K562 (cell line): ENCODE data around the gene ADAM8. TPM values are rescaled to one million over a fixed set of nuclear protein-coding genes. Genes with fewer than 3 reads are reported as not detected.

Experiments
- ATAC-seq: fragments of 200-7000 bp; cut with Tn5 transposase; 3 replicates; pipeline ENCODE4 v1.9.1; 2020; ENCODE audit warnings: moderate library complexity
- BruUV-seq: library from RNA; stranded (reverse); fragments of 400-500 nt; replicated peaks from 2 replicates; lab custom pipeline; 2021; lab: Mats Ljungman, UMichigan
- CTCF ChIA-PET: fragments of 300-600 bp; formaldehyde crosslinking; extraction: SDS; loops from one replicate; lab custom pipeline; 2021; ENCODE audit warnings: low intra/inter-chr PET ratio; lab: Yijun Ruan, JAX
- POLR2A ChIA-PET: fragments of 300-600, 350-650 bp; sonication (Branson Sonifier 250); formaldehyde crosslinking; extraction: SDS; loops from one replicate; lab custom pipeline; 2021; ENCODE audit warnings: antibody characterized with exemption, inconsistent platforms; lab: Yijun Ruan, JAX
- DNase-seq, 4 experiments: peaks; one replicate each; pipeline versions ENCODE4 v3.0.0 to v3.0.0-alpha.2; 2011 to 2018; ENCODE audit warnings: low spot score in 3 of 4, mixed read lengths in 3 of 4; ENCODE audit errors: extremely low read depth in 1 of 4
- FAIRE-seq: peaks from 2 replicates; lab custom pipeline; 2011; peaks lifted over from hg19 to GRCh38; lab: Jason Lieb, UNC
- H2AFZ ChIP-seq: 2 replicates; pipeline ENCODE4 v1.6.0; 2011; ENCODE audit warnings: low read depth, low read length, control low read depth, inconsistent platforms
- H3K27ac ChIP-seq: fragments of 200-600 bp; 3 replicates; pipeline ENCODE4 v1.8.0; 2011; ENCODE audit warnings: low read depth, mild to moderate bottlenecking, control low read depth, inconsistent platforms, low read length, moderate library complexity, mixed read lengths; ENCODE audit errors: extremely low read depth
- H3K27me3 ChIP-seq, 2 experiments: fragments of 300-600 bp in 1 of 2; 2 replicates in 1 of 2; 3 replicates in 1 of 2; pipeline versions ENCODE4 v1.6.0 to v1.8.0; 2011; ENCODE audit warnings: inconsistent platforms in 2 of 2, low read length in 2 of 2, mild to moderate bottlenecking in 1 of 2, mixed read lengths in 1 of 2, moderate library complexity in 1 of 2; ENCODE audit not compliant: control insufficient read depth in 2 of 2, insufficient read depth in 2 of 2
- H3K36me3 ChIP-seq: fragments of 300-600 bp; 3 replicates; pipeline ENCODE4 v1.8.0; 2011; ENCODE audit warnings: mild to moderate bottlenecking, low read length, inconsistent platforms; ENCODE audit not compliant: control insufficient read depth, insufficient read depth
- H3K4me1 ChIP-seq, 2 experiments: fragments of 200-600 bp in 1 of 2; replicated peaks in 1 of 2; 2 replicates in 1 of 2; 3 replicates in 1 of 2; pipeline versions ENCODE4 v1.5.1 to v1.8.0; 2011; ENCODE audit warnings: inconsistent platforms in 2 of 2, low read length in 2 of 2, mild to moderate bottlenecking in 1 of 2, mixed read lengths in 1 of 2, moderate library complexity in 1 of 2; ENCODE audit not compliant: control insufficient read depth in 2 of 2, insufficient read depth in 2 of 2
- H3K4me2 ChIP-seq: 2 replicates; pipeline ENCODE4 v1.6.1; 2011; ENCODE audit warnings: low read length, control low read depth, inconsistent platforms, mixed read lengths; ENCODE audit not compliant: insufficient read depth
- H3K4me3 ChIP-seq: fragments of 200-600 bp; sonication (generic), shearing (Covaris generic); 2 replicates; pipeline ENCODE4 v1.5.1; 2016; ENCODE audit warnings: control low read depth, inconsistent platforms
- H3K79me2 ChIP-seq: fragments of 200-600 bp; 3 replicates; pipeline ENCODE4 v1.8.0; 2011; ENCODE audit warnings: low read length, inconsistent platforms; ENCODE audit not compliant: control insufficient read depth, insufficient read depth
- H3K9ac ChIP-seq, 2 experiments: 2 replicates each; pipeline versions ENCODE4 v1.6.0 to v1.6.1; 2011; ENCODE audit warnings: low read depth in 2 of 2, low read length in 2 of 2, control low read depth in 1 of 2, inconsistent platforms in 1 of 2, mild to moderate bottlenecking in 1 of 2, mixed read lengths in 1 of 2; ENCODE audit not compliant: insufficient read depth in 1 of 2
- H3K9me1 ChIP-seq: one replicate; pipeline ENCODE4 v1.6.0; 2011; ENCODE audit warnings: inconsistent platforms, mild to moderate bottlenecking, low read length, moderate library complexity; ENCODE audit not compliant: control insufficient read depth, insufficient read depth
- H3K9me3 ChIP-seq: replicated peaks from 2 replicates; pipeline ENCODE4 v1.5.1; 2011; ENCODE audit warnings: low read depth, low read length, inconsistent platforms; ENCODE audit not compliant: control insufficient read depth, insufficient read depth
- H4K20me1 ChIP-seq: replicated peaks from 2 replicates; pipeline ENCODE4 v1.6.1; 2011; ENCODE audit warnings: low read length, inconsistent platforms, mixed read lengths; ENCODE audit not compliant: control insufficient read depth, insufficient read depth
- CTCF ChIP-seq, 3 experiments: IDR thresholded peaks in 2 of 3; conservative IDR thresholded peaks in 1 of 3; 2 replicates each; pipeline ENCODE4 v1.5.1; 2011 to 2012; ENCODE audit warnings: low read length in 3 of 3, mild to moderate bottlenecking in 3 of 3, control low read depth in 2 of 3, improper control_type of control experiment in 1 of 3, inconsistent platforms in 1 of 3, low read depth in 1 of 3, mixed read lengths in 1 of 3, moderate library complexity in 1 of 3; ENCODE audit not compliant: insufficient read depth in 2 of 3
- GABPA ChIP-seq: fragments of 200-800 bp; sonication (Bioruptor generic); conservative IDR thresholded peaks from 2 replicates; pipeline ENCODE4 v1.6.1; 2016; ENCODE audit warnings: low read depth, missing genetic modification characterization, missing compliant biosample characterization
- ZBTB7A ChIP-seq: IDR thresholded peaks from 2 replicates; pipeline ENCODE4 v1.6.1; 2011; ENCODE audit warnings: low read depth, mild to moderate bottlenecking, low read length, moderate library complexity, borderline replicate concordance; ENCODE audit not compliant: control insufficient read depth
- ZNF408 ChIP-seq: fragments of 250-450 bp; sonication (Bioruptor Pico); IDR thresholded peaks from 2 replicates; pipeline ENCODE4 v1.4.0; 2020; ENCODE audit warnings: low read depth, mild to moderate bottlenecking, moderate library complexity
- WGBS: fragments of 100-300 bp; shearing (Covaris generic); methylation state at CpG from one replicate; pipeline ENCODE4 v1.1.6; 2016; ENCODE audit warnings: low coverage, mixed read lengths; ENCODE audit not compliant: insufficient coverage; ENCODE audit errors: missing lambda C conversion rate; 5-methylcytosine and 5-hydroxymethylcytosine counted together
- in situ Hi-C: fragments of 300-500 bp; cut with MboI; formaldehyde crosslinking; loops from 4 replicates; pipeline ENCODE4 v1.15.0; 2018; ENCODE audit warnings: inconsistent platforms, mixed read lengths
- intact Hi-C: fragments of 100-400 bp; cut with micrococcal nuclease; formaldehyde crosslinking; loops from 2 replicates; pipeline ENCODE4 v1.14.2; 2022
- polyA plus RNA-seq, 8 experiments: library from polyadenylated mRNA; depleted of rRNA in 4 of 8; stranded (reverse) in 5 of 8; unstranded in 3 of 8; fragments of >200 nt; fragmentation: Nextera tagmentation in 2 of 8; fragmentation: Illumina TruSeq in 1 of 8; extraction: Ambion mirVana in 2 of 8; extraction: Trizol in 1 of 8; gene quantifications; 2 replicates each; pipeline versions ENCODE4 v1.2.1 to v1.2.3, GENCODE V29; 2011 to 2014; ENCODE audit warnings: inconsistent platforms in 1 of 8, missing spikeins in 1 of 8
- total RNA-seq, 7 experiments: library from RNA; depleted of rRNA in 6 of 7; stranded (reverse); fragments of >200 nt in 6 of 7; fragmentation: Illumina TruSeq in 2 of 7; extraction: Trizol in 2 of 7; gene quantifications; 2 replicates each; pipeline versions ENCODE4 v1.2.1 to v1.2.3, GENCODE V29; 2011 to 2021; ENCODE audit warnings: low replicate concordance in 1 of 7

Gene ADAM8
- total and polyA plus RNA-seq, 9 of the 15 experiments (the other 6 are each of a cell fraction or from before 2014, with no cell fraction given) = 0.07 to 7.0 (median 1.1) TPM

GRCh38 chr10:133275684-133276092, 980 bp downstream of the ADAM8 start:
- POLR2A ChIA-PET = interaction anchor here (0.8 to 1.3 kb wide), 2 partner anchors 13 to 38 kb away, joined by 3 read pairs; no protein-coding TSS in a partner anchor
- H3K27me3 ChIP-seq = no peaks in the 10 kb centered on the region
- FAIRE-seq = no peak
- 17% methylated on average over 7 of the region's 12 CpGs for WGBS
- H2AFZ ChIP-seq = 0 out of 2 replicates have a peak overlapping the region, but pooled peaks have one; percentile 37
- no peaks in the 10 kb centered on the region for H3K79me2 ChIP-seq
- TF ChIP-seq GABPA (tag) (peak; percentile 33; the same call in 1 of the 2 replicates), CTCF (IDR thresholded peaks at IDR 0.05 in 2 of 3, conservative IDR thresholded peaks at IDR 0.05 in 1 of 3; ENCODE audit: insufficient read depth in 2 of 3, low read depth in 1 of 3, low read length in 3 of 3) (peak in 1 of 3 experiments; percentile 13; a peak in 2 of 6 replicates), ZNF408 (no peak), ZBTB7A (peak; percentile 41; the same call in 1 of the 2 replicates)
- CTCF ChIA-PET = no interaction called here
- intact Hi-C loops (no loop called here), in situ Hi-C loops (no loop called here)
- no peak for ATAC-seq
- peak overlapping the region; percentile 41 for H3K27ac ChIP-seq
- H3K4me3 ChIP-seq = peak overlapping the region; percentile 2; the same call in 1 of the 2 replicates
- no peaks in the 10 kb centered on the region for H3K9me3 ChIP-seq
- peak in 2 of 4 experiments; percentile 16 to 27 for DNase-seq
- H4K20me1 ChIP-seq = no peaks in the 10 kb centered on the region
- peak overlapping the region; percentile 46 to 84; a peak in 3 of 4 replicates for H3K9ac ChIP-seq
- H3K36me3 ChIP-seq = peaks cover 12% of the 10 kb centered on the region; the same call in 1 of the 3 replicates
- H3K4me1 ChIP-seq = peaks cover 40 to 95% of the 10 kb centered on the region in 2 experiments
- peaks cover 3% of the 10 kb centered on the region for H3K9me1 ChIP-seq
- H3K4me2 ChIP-seq = peak overlapping the region; percentile 51; the same call in 1 of the 2 replicates
- no TSS peak for BruUV-seq
